ENCODE data around the gene CFAP157.

The CFAP157 gene

GRCh38 chr9:127700140-127700539 lies 6.6 kb upstream of the CFAP157 start:
- Mint-ChIP-seq H3K9me3 (no peaks in the 10 kb centered on the region), H3K36me3 (no peaks in the 10 kb centered on the region), H3K27me3 (peaks cover 2% of the 10 kb centered on the region), H3K27ac (no peak overlapping the region), H3K4me1 (peaks cover 15% of the 10 kb centered on the region), H3K4me3 (peak overlapping the region; percentile 83)
- DNase-seq (ENCODE audit: low spot score in 2 of 2), result no peak
- no peak for ATAC-seq (ENCODE audit: low read depth)

DNA sequence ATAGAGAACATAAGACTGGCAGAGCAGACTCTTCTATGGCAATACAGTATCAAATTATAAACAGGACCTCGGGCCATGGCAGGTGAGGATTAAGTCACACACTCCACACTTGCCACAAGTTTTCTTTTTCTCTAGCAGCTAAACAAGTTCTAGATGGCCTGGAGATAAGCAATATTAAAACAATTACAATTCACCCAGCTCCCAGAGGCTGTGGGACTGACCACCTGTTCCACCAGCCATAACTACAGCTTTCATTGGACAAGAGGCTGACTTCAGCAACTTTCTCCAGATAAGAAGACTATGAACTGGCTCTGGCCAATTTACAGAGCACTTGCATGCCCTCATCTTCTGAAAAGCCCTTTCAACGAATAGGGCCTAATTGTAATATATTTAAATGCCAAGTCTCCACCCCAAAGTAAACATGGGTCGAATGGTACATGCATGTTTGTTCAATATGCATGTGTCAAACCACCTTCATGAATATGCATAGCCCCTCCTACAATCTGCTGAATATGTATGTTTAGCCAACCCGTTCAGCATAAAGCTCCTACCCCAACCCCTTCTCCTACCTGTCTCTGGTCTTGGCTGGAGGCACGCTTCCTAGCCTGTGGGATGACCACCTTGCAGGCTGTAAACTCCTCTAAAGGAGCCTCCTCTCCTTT lies 6.1 kb upstream of the CFAP157 start:
- Mint-ChIP-seq H3K27ac (no peak overlapping the region), H3K27me3 (peaks cover 2% of the 10 kb centered on the region), H3K36me3 (no peaks in the 10 kb centered on the region), H3K9me3 (no peaks in the 10 kb centered on the region), H3K4me3 (no peak overlapping the region), H3K4me1 (peaks cover 15% of the 10 kb centered on the region)
- ATAC-seq (ENCODE audit: low read depth) (no peak), DNase-seq (ENCODE audit: low spot score in 2 of 2) (no peak)

DNA sequence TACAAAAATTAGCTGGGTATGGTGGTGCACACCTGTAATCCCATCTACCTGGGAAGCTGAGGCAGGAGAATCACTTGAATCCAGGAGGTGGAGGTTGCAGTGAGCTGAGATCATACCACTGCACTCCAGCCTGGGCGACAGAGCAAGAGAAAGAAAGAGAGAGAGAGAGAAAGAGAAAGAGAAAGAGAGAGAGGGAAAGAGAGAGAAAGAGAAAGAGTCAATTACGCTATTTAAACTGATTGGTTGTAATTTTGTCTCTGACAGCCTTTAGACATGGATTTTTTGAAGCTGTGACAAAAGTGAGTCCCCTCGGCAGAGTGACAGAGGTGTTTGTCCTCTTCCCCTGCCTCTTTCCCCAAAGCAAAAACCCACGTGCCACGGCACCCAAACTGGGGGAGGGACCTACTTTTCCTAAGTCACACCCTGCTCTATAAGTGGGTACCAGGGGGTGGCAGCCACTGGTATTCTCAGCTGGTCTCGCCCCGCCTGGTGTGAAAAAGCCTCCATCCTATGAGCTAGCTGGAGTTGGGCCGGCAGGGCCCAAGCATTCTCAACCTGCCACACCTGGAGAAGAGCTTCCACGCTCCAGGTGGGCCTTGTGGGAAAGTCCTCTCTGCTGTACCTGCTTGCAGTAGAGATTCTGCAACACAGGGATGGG lies 3.4 kb upstream of the CFAP157 start:
- peaks cover 2% of the 10 kb centered on the region for H3K27me3 Mint-ChIP-seq
- H3K4me3 Mint-ChIP-seq, result no peak overlapping the region
- H3K9me3 Mint-ChIP-seq, result no peaks in the 10 kb centered on the region
- no peaks in the 10 kb centered on the region for H3K36me3 Mint-ChIP-seq
- H3K27ac Mint-ChIP-seq, result no peak overlapping the region
- ATAC-seq (ENCODE audit: low read depth) (no peak), DNase-seq (ENCODE audit: low spot score in 2 of 2) (no peak)
- H3K4me1 Mint-ChIP-seq, result peaks cover 17% of the 10 kb centered on the region

- ATAC-seq (ENCODE audit: low read depth) (no peak), DNase-seq (ENCODE audit: low spot score in 2 of 2) (no peak)
- no peaks in the 10 kb centered on the region for H3K36me3 Mint-ChIP-seq
- H3K4me3 Mint-ChIP-seq, result no peak overlapping the region
- H3K4me1 Mint-ChIP-seq, result peaks cover 5% of the 10 kb centered on the region
- H3K27ac Mint-ChIP-seq, result no peak overlapping the region
- peaks cover 2% of the 10 kb centered on the region for H3K27me3 Mint-ChIP-seq
- H3K9me3 Mint-ChIP-seq, result no peaks in the 10 kb centered on the region
These were observed 1.0 kb upstream of the CFAP157 start for GRCh38 chr9:127705577-127706379.

DNA sequence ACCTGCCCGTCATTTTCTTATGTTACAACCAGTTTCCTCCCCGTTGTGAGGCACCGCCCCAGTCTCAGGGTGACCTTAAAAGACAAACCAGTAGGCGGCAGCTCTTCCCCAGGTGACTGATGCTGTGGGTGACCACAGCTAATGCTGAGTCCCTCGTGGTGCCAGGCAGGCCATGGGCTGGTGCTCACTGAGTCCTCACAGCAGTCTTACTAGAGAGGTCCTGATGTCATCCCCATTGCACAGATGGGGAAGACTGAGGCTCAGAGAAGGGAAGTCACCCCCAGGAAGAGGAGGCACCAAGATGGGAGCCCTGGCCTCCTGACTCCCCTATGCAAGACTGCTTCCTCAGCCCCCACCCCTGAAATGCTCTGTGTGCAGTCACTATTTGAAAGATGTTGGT lies 978 bp downstream of the CFAP157 start:
- Mint-ChIP-seq H3K36me3 (no peaks in the 10 kb centered on the region), H3K9me3 (no peaks in the 10 kb centered on the region), H3K4me3 (no peak overlapping the region), H3K27ac (no peak overlapping the region), H3K27me3 (peaks cover 2% of the 10 kb centered on the region), H3K4me1 (peaks cover 9% of the 10 kb centered on the region)
- ATAC-seq (ENCODE audit: low read depth) (peak; percentile 82), DNase-seq (ENCODE audit: low spot score in 2 of 2) (no peak)

DNA sequence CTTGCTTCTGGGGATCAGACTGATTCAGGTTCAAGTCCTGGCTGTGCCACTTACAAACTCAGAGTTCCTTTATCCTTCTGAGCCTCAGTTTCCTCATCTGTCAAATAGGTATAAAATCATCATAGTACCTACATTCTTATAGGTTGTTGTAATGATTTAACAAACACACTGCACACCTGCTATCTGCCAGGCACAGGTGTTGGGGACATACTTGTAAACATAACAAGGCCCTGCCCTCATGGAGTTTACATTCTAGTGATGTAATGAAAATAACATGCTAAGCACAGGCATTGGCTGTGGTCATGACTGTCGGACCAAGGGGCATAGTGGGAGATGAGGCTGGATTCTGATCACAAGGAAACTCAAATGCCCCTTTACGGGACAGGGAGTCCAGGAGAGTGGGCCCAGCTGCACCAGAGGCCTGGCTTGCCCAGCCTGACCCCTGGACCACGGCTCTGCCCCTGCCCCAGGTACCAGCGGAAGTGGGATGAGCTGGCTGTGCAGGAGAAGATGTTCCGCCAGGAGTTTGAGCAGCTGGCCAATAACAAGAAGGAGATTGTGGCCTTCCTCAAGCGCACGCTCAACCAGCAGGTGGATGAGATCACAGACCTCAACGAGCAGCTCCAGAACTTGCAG lies 2.3 kb downstream of the CFAP157 start:
- Mint-ChIP-seq H3K4me3 (no peak overlapping the region), H3K4me1 (peaks cover 7% of the 10 kb centered on the region)
- ATAC-seq (ENCODE audit: low read depth), result no peak

GRCh38 chr9:127710204-127710783 lies 3.5 kb downstream of the CFAP157 start:
- Mint-ChIP-seq H3K9me3 (no peaks in the 10 kb centered on the region), H3K27ac (no peak overlapping the region), H3K36me3 (no peaks in the 10 kb centered on the region), H3K27me3 (no peaks in the 10 kb centered on the region), H3K4me1 (peaks cover 10% of the 10 kb centered on the region), H3K4me3 (no peak overlapping the region)
- ATAC-seq (ENCODE audit: low read depth) (no peak), DNase-seq (ENCODE audit: low spot score in 2 of 2) (no peak)

More for the DNA sequence above, 2.3 kb downstream of the CFAP157 start:
- Mint-ChIP-seq H3K36me3 (no peaks in the 10 kb centered on the region), H3K9me3 (no peaks in the 10 kb centered on the region), H3K27me3 (peaks cover 2% of the 10 kb centered on the region), H3K27ac (no peak overlapping the region)
- DNase-seq (ENCODE audit: low spot score in 2 of 2), result no peak

DNA sequence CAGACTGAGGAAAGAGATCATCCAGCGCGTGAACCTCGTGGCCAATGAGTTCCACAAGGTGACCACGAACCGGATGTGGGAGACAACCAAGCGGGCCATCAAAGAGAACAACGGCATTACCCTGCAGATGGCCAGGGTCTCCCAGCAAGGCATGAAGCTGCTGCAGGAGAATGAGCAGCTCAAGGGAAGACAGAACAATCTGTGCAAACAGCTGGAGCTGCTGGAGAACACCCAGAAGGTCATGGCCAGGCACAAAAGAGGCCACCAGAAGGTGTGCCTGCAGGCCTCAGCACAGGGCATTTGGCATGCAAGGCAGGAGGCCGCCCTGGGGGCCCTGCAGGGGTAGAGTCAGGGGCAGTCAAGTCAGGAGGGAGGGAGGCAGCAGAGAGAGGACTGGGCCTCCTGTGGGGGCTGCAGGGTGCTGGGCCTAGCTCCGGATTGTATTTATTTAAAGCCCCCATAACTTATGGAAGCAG lies 4.5 kb downstream of the CFAP157 start:
- no peak overlapping the region for H3K4me3 Mint-ChIP-seq
- H3K4me1 Mint-ChIP-seq, result peaks cover 15% of the 10 kb centered on the region
- H3K9me3 Mint-ChIP-seq, result no peaks in the 10 kb centered on the region
- no peak for DNase-seq (ENCODE audit: low spot score in 2 of 2)
- no peaks in the 10 kb centered on the region for H3K27me3 Mint-ChIP-seq
- ATAC-seq (ENCODE audit: low read depth), result no peak
- no peak overlapping the region for H3K27ac Mint-ChIP-seq
- no peaks in the 10 kb centered on the region for H3K36me3 Mint-ChIP-seq

- DNase-seq (ENCODE audit: low spot score in 2 of 2) (no peak), ATAC-seq (ENCODE audit: low read depth) (no peak)
- Mint-ChIP-seq H3K9me3 (no peaks in the 10 kb centered on the region), H3K27ac (no peak overlapping the region), H3K4me3 (no peak overlapping the region), H3K4me1 (peaks cover 15% of the 10 kb centered on the region), H3K36me3 (no peaks in the 10 kb centered on the region), H3K27me3 (no peaks in the 10 kb centered on the region)
These were observed 5.1 kb downstream of the CFAP157 start for GRCh38 chr9:127711831-127712274.

DNA sequence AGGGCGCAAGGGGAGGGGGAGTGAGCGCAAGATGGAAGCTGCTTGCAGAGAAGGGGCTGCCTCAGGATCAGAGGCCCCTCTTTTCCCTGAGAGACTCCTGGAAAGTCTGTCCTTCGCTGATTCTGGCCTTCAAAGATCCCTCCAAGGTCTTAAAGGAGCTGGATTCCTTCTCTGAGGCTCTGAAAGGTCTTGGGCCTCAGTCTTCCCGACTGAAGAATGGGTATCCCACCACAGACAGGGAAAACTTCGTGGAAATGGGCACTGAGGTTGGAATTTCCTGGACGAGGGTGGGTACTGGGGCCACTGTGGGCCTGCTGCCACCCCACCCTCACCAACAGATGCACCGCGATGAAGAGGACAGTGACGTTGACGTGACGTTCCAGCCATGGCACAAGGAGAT lies 5.6 kb downstream of the CFAP157 start:
- no peak for DNase-seq (ENCODE audit: low spot score in 2 of 2)
- Mint-ChIP-seq H3K36me3 (no peaks in the 10 kb centered on the region), H3K9me3 (no peaks in the 10 kb centered on the region), H3K27ac (peak overlapping the region; percentile 59), H3K4me1 (peaks cover 15% of the 10 kb centered on the region), H3K27me3 (no peaks in the 10 kb centered on the region), H3K4me3 (no peak overlapping the region)
- no peak for ATAC-seq (ENCODE audit: low read depth)

DNA sequence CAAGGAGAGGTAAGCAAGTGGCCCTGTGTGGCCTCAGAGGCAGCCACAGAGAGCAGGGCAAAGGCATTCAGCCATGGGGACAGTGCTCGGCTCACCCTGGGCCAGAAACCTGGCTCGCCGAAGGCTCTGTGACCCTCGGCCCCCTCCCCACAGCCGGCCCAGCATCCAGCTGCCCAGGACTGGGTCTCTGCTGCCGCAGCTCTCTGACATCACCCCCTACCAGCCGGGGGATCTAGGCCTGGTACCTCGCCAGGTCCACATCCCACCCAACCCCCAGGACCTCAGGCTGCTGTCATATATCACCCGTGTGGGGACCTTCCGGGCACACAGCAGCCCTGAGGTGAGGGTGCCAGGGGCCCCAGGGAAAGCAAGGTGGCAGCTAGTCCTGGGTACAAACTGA lies 6.1 kb downstream of the CFAP157 start:
- peaks cover 13% of the 10 kb centered on the region for H3K4me1 Mint-ChIP-seq
- no peak overlapping the region for H3K4me3 Mint-ChIP-seq
- peak overlapping the region; percentile 59 for H3K27ac Mint-ChIP-seq
- H3K36me3 Mint-ChIP-seq, result no peaks in the 10 kb centered on the region
- DNase-seq (ENCODE audit: low spot score in 2 of 2) (no peak), ATAC-seq (ENCODE audit: low read depth) (no peak)
- H3K27me3 Mint-ChIP-seq, result no peaks in the 10 kb centered on the region
- H3K9me3 Mint-ChIP-seq, result no peaks in the 10 kb centered on the region

GRCh38 chr9:127714020-127714750 lies 7.4 kb downstream of the CFAP157 start:
- DNase-seq (ENCODE audit: low spot score in 2 of 2) (no peak), ATAC-seq (ENCODE audit: low read depth) (no peak)
- Mint-ChIP-seq H3K9me3 (no peaks in the 10 kb centered on the region), H3K4me3 (peak overlapping the region; percentile 73), H3K27ac (no peak overlapping the region), H3K27me3 (no peaks in the 10 kb centered on the region), H3K4me1 (peaks cover 12% of the 10 kb centered on the region), H3K36me3 (no peaks in the 10 kb centered on the region)

DNA sequence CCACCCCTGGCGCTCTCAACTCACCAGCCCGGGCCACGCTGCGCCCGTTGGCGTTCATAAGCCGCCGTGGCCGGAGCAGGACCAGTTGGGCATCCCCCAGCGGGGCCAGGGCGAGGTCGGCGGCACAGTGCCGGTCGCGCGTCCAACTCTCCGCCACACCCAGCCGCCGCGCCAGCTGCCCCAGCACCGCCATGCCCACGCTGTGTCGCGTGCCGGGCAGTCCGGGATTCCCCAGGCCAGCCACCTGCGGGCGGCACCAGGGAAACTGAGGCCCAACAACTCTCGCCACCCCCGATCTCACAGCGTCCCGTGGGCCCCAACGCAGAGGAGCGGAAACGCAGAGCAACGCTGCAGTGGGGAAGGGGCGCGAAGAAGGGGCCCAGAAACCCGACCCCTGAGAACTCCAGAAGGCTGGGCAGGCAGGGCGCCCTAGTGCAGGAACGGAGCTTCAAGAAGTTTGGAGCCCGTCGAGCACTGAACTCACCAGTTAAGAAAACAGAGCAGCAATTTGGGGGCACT lies 8.2 kb downstream of the CFAP157 start:
- Mint-ChIP-seq H3K4me3 (peak overlapping the region; percentile 97), H3K36me3 (no peaks in the 10 kb centered on the region), H3K4me1 (peaks cover 12% of the 10 kb centered on the region), H3K9me3 (no peaks in the 10 kb centered on the region), H3K27me3 (no peaks in the 10 kb centered on the region), H3K27ac (peak overlapping the region; percentile 80)
- DNase-seq (ENCODE audit: low spot score in 2 of 2) (no peak), ATAC-seq (ENCODE audit: low read depth) (peak; percentile 6)
